Measurements from ENCODE around the gene NPAS2.

The NPAS2 gene

GRCh38 chr2:100887713-100888495 is 68.0 kb downstream of the NPAS2 start:
- Histone ChIP-seq H3K4me3 (no peak overlapping the region), H3K27ac (no peak overlapping the region)
- TF ChIP-seq, protein P1, sequence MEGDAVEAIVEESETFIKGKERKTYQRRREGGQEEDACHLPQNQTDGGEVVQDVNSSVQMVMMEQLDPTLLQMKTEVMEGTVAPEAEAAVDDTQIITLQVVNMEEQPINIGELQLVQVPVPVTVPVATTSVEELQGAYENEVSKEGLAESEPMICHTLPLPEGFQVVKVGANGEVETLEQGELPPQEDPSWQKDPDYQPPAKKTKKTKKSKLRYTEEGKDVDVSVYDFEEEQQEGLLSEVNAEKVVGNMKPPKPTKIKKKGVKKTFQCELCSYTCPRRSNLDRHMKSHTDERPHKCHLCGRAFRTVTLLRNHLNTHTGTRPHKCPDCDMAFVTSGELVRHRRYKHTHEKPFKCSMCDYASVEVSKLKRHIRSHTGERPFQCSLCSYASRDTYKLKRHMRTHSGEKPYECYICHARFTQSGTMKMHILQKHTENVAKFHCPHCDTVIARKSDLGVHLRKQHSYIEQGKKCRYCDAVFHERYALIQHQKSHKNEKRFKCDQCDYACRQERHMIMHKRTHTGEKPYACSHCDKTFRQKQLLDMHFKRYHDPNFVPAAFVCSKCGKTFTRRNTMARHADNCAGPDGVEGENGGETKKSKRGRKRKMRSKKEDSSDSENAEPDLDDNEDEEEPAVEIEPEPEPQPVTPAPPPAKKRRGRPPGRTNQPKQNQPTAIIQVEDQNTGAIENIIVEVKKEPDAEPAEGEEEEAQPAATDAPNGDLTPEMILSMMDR (IDR thresholded peaks at IDR 0.05): no peak
- DNase-seq (ENCODE audit: low spot score): no peak

DNA sequence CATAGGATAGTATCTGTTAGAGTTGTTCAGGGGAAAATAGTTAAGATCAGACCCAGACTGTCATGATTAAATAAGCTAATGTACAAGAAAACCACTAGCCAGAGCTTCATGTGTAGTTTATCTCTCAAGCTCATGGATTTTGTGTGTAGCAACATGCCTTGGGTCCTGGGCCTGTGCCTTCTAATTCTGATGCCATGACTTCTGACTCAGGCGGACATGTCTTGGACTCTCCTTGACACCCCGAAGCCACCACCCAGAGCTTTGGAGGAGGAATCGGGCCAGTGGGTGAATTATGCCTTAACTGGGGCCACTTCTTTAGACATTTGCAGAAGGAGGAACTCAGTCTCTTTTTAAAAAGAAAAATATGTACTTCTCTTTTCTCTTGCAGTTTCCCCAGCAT is 68.7 kb downstream of the NPAS2 start:
- Histone ChIP-seq H3K4me3 (no peak overlapping the region), H3K27ac (no peak overlapping the region)
- TF ChIP-seq, protein P1 (IDR thresholded peaks at IDR 0.05): no peak
- no peak for DNase-seq (ENCODE audit: low spot score)

DNA sequence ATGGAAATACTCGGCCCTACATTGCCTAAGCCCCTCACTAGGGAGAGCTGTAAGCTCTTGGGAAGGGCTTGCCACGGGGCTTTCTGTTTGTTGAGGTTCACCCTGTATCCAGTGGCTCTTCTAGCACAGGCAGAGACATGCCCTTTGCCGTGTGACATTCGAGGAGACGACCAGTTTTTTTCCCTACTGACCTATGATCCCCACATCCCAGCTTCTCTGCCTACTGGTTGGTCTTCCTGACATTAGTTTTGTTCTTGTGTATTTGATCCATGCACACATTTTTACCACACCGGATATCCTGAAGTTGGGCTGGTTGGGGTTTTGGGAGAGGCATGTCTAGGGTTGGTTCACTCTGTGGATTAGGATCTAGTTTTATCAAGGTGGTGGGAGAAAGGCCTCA is 69.3 kb downstream of the NPAS2 start:
- no peak overlapping the region for H3K27ac ChIP-seq

GRCh38 chr2:100891906-100892642 is 72.1 kb downstream of the NPAS2 start:
- TF ChIP-seq, protein P1 (IDR thresholded peaks at IDR 0.05): no peak
- DNase-seq (ENCODE audit: low spot score): no peak
- H3K27ac ChIP-seq: peak overlapping the region in 1 of 2 donors; percentile 70
- H3K4me3 ChIP-seq: no peak overlapping the region

More for the DNA sequence above, 69.3 kb downstream of the NPAS2 start:
- TF ChIP-seq, protein P1 (IDR thresholded peaks at IDR 0.05): no peak
- DNase-seq (ENCODE audit: low spot score): no peak
- no peak overlapping the region for H3K4me3 ChIP-seq

GRCh38 chr2:100893392-100894104 is 73.6 kb downstream of the NPAS2 start:
- TF ChIP-seq, protein P1 (IDR thresholded peaks at IDR 0.05): no peak
- no peak overlapping the region for H3K4me3 ChIP-seq
- no peak overlapping the region for H3K27ac ChIP-seq
- DNase-seq (ENCODE audit: low spot score): no peak

DNA sequence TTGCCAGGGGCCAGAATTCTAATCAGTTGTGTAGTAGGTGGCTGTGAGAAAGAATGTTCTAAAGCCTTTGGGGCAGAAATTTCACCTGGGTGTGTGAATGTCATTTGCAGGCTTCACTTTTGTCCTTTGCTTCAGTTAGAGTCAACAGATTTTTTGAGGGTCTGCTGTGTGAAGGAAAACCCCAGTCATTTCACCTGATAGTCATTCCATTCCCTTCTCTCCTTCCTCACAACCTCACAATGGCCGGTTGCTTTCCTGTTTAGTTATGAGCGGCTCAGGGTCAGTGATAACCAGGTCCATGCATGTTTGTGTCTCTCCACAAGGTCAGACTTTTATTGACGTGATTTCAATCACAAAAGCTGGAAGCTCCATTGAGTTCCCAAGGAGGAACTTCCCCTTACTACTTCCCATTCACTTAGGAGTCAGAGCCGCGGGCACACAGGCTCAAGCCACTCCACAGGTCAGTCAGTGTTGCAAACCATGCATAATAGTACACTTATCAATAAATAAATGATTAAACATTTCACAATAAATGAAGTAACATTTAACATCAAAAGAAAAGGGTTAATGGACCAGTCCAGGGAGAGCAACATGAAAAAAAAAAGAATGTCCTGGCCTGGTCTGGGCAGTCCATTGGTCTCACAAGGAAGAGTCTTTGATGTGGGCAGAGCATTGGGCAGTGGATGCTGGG is 74.3 kb downstream of the NPAS2 start:
- Histone ChIP-seq H3K4me3 (no peak overlapping the region), H3K27ac (no peak overlapping the region)
- no peak for DNase-seq (ENCODE audit: low spot score)
- TF ChIP-seq, protein P1 (IDR thresholded peaks at IDR 0.05): no peak
